Effector memory CD4-positive, alpha-beta T cell (primary cell): ENCODE results near the gene GYS1.
A peak's percentile ranks its signal among the peaks of the same experiment; 100 is the strongest.

Experiments
- DNase-seq, 3 donors: peaks; one replicate each; pipeline ENCODE4 v3.0.0-alpha.2; 2020
- H3K27ac ChIP-seq: 2 replicates; pipeline ENCODE4 v1.7.0; 2013; ENCODE audit warnings: mild to moderate bottlenecking, low read length, moderate library complexity; ENCODE audit not compliant: insufficient read depth, poor library complexity, severe bottlenecking
- H3K27me3 ChIP-seq: replicated peaks from 2 replicates; pipeline ENCODE4 v1.7.0; 2013; ENCODE audit warnings: mild to moderate bottlenecking, low read length; ENCODE audit not compliant: insufficient read depth, control insufficient read depth, poor library complexity, severe bottlenecking
- H3K36me3 ChIP-seq: 2 replicates; pipeline ENCODE4 v1.7.0; 2013; ENCODE audit warnings: mild to moderate bottlenecking, low read length, moderate library complexity; ENCODE audit not compliant: control insufficient read depth, insufficient read depth
- H3K4me1 ChIP-seq: 2 replicates; pipeline ENCODE4 v1.7.0; 2013; ENCODE audit warnings: low read length, mild to moderate bottlenecking; ENCODE audit not compliant: control insufficient read depth, insufficient read depth, poor library complexity, severe bottlenecking
- H3K4me3 ChIP-seq: 2 replicates; pipeline ENCODE4 v1.7.0; 2013; ENCODE audit warnings: low read length, low read depth, mild to moderate bottlenecking; ENCODE audit not compliant: insufficient read depth, poor library complexity, severe bottlenecking
- H3K9me3 ChIP-seq: 2 replicates; pipeline ENCODE4 v1.7.0; 2013; ENCODE audit warnings: mild to moderate bottlenecking, low read length, moderate library complexity; ENCODE audit not compliant: control insufficient read depth

Gene GYS1

GRCh38 chr19:49006905-49007304 is 13.8 kb upstream of the GYS1 start:
- Histone ChIP-seq H3K4me3 (no peak overlapping the region), H3K9me3 (no peaks in the 10 kb centered on the region), H3K27me3 (no peaks in the 10 kb centered on the region), H3K27ac (no peak overlapping the region), H3K36me3 (peaks cover 58% of the 10 kb centered on the region), H3K4me1 (no peaks in the 10 kb centered on the region)
- no peak for DNase-seq

GRCh38 chr19:49004964-49005614 is 12.0 kb upstream of the GYS1 start:
- Histone ChIP-seq H3K4me1 (no peaks in the 10 kb centered on the region), H3K36me3 (peaks cover 48% of the 10 kb centered on the region), H3K27me3 (no peaks in the 10 kb centered on the region), H3K4me3 (no peak overlapping the region), H3K27ac (no peak overlapping the region), H3K9me3 (no peaks in the 10 kb centered on the region)
- DNase-seq = no peak

GRCh38 chr19:49004133-49004532 is 11.0 kb upstream of the GYS1 start:
- H3K27me3 ChIP-seq = no peaks in the 10 kb centered on the region
- no peaks in the 10 kb centered on the region for H3K4me1 ChIP-seq
- H3K27ac ChIP-seq = no peak overlapping the region
- DNase-seq = no peak
- no peaks in the 10 kb centered on the region for H3K9me3 ChIP-seq
- H3K4me3 ChIP-seq = no peak overlapping the region
- peaks cover 40% of the 10 kb centered on the region for H3K36me3 ChIP-seq

- peaks cover 17% of the 10 kb centered on the region for H3K36me3 ChIP-seq
- no peaks in the 10 kb centered on the region for H3K4me1 ChIP-seq
- DNase-seq = peak; percentile 42 to 54 (median 42)
- H3K27me3 ChIP-seq = no peaks in the 10 kb centered on the region
- no peak overlapping the region for H3K4me3 ChIP-seq
- no peak overlapping the region for H3K27ac ChIP-seq
- no peaks in the 10 kb centered on the region for H3K9me3 ChIP-seq
These were observed 6.6 kb upstream of the GYS1 start for GRCh38 chr19:48999481-49000325.

GRCh38 chr19:48997972-48998371 is 4.9 kb upstream of the GYS1 start:
- no peaks in the 10 kb centered on the region for H3K27me3 ChIP-seq
- H3K4me1 ChIP-seq = peaks cover 8% of the 10 kb centered on the region
- H3K4me3 ChIP-seq = no peak overlapping the region
- H3K9me3 ChIP-seq = no peaks in the 10 kb centered on the region
- no peak overlapping the region for H3K27ac ChIP-seq
- DNase-seq = peak in 1 of 3 donors; percentile 18
- H3K36me3 ChIP-seq = peaks cover 2% of the 10 kb centered on the region

- no peak for DNase-seq
- H3K4me3 ChIP-seq = peak overlapping the region; percentile 72
These were observed 902 bp upstream of the GYS1 start for GRCh38 chr19:48994035-48994386.

GRCh38 chr19:48992581-48993174 is 431 bp downstream of the GYS1 start:
- DNase-seq = peak in 1 of 3 donors; percentile 3
- H3K9me3 ChIP-seq = no peaks in the 10 kb centered on the region
- peak overlapping the region; percentile 74 for H3K27ac ChIP-seq
- H3K36me3 ChIP-seq = peaks cover 5% of the 10 kb centered on the region
- peaks cover 26% of the 10 kb centered on the region for H3K4me1 ChIP-seq
- no peaks in the 10 kb centered on the region for H3K27me3 ChIP-seq
- peak overlapping the region; percentile 72 for H3K4me3 ChIP-seq

More at GRCh38 chr19:48994035-48994386, 902 bp upstream of the GYS1 start:
- no peaks in the 10 kb centered on the region for H3K27me3 ChIP-seq
- no peaks in the 10 kb centered on the region for H3K9me3 ChIP-seq
- peaks cover 26% of the 10 kb centered on the region for H3K4me1 ChIP-seq
- peak overlapping the region; percentile 82 for H3K27ac ChIP-seq
- no peaks in the 10 kb centered on the region for H3K36me3 ChIP-seq

- Histone ChIP-seq H3K27ac (peak overlapping the region; percentile 74), H3K4me1 (peaks cover 26% of the 10 kb centered on the region), H3K9me3 (no peaks in the 10 kb centered on the region), H3K27me3 (no peaks in the 10 kb centered on the region), H3K4me3 (peak overlapping the region; percentile 72), H3K36me3 (peaks cover 5% of the 10 kb centered on the region)
- no peak for DNase-seq
These were observed 1.1 kb downstream of the GYS1 start for GRCh38 chr19:48991873-48992580.

GRCh38 chr19:48991011-48991609 is 2.0 kb downstream of the GYS1 start:
- no peak for DNase-seq
- H3K27ac ChIP-seq = no peak overlapping the region
- peaks cover 5% of the 10 kb centered on the region for H3K36me3 ChIP-seq
- no peak overlapping the region for H3K4me3 ChIP-seq
- H3K9me3 ChIP-seq = no peaks in the 10 kb centered on the region
- peaks cover 26% of the 10 kb centered on the region for H3K4me1 ChIP-seq
- no peaks in the 10 kb centered on the region for H3K27me3 ChIP-seq
